H1 (cell line): Measurements from ENCODE around the gene YOD1. TPM values are rescaled to one million over a fixed set of nuclear protein-coding genes. Genes with fewer than 3 reads are reported as not detected.

Experiments used
- CTCF ChIP-seq, 3 experiments: IDR thresholded peaks; 1 replicate in 2 of 3; 2 replicates in 1 of 3; pipeline versions ENCODE4 v1.5.1 to v1.6.1; 2011; ENCODE audit warnings: low read length in 3 of 3, mild to moderate bottlenecking in 3 of 3, inconsistent platforms in 2 of 3, low read depth in 1 of 3, moderate library complexity in 1 of 3; ENCODE audit not compliant: insufficient read depth in 1 of 3; ENCODE audit errors: control extremely low read depth in 1 of 3
- EGR1 ChIP-seq: IDR thresholded peaks from 2 replicates; pipeline ENCODE4 v1.6.1; 2011; ENCODE audit warnings: low read depth, low read length, borderline replicate concordance
- GTF2F1 ChIP-seq: IDR thresholded peaks from 2 replicates; pipeline ENCODE4 v1.6.1; 2012; ENCODE audit warnings: low read depth, low read length, improper control_type of control experiment, borderline replicate concordance
- PHF8 ChIP-seq: fragments of 200-600 bp; sonication (generic); conservative IDR thresholded peaks from 2 replicates; pipeline ENCODE4 v1.7.1; 2012; ENCODE audit warnings: low read depth, mild to moderate bottlenecking, inconsistent platforms, low read length, moderate library complexity
- SP2 ChIP-seq: IDR thresholded peaks from 2 replicates; pipeline ENCODE4 v1.6.1; 2012; ENCODE audit warnings: mild to moderate bottlenecking, low read length, inconsistent platforms
- polyA plus RNA-seq, 7 experiments: library from polyadenylated mRNA; depleted of rRNA in 3 of 7; stranded (reverse) in 5 of 7; unstranded in 2 of 7; fragments of >200 nt in 5 of 7; fragments of 200-250 nt in 2 of 7; gene quantifications; 1 replicate in 5 of 7; 2 replicates in 1 of 7; 4 replicates in 1 of 7; pipeline versions ENCODE4 v1.2.1 to v1.2.3, GENCODE V29; 2011 to 2013; ENCODE audit warnings: missing spikeins in 2 of 7, mixed read lengths in 2 of 7
- total RNA-seq: library from RNA; stranded (reverse); fragmentation: NEBNext Ultra II Directional; extraction: Animal tissue kit (Norgen Biotek cat#: 25700); gene quantifications from 2 replicates; pipeline ENCODE4 v1.2.1, GENCODE V29; 2021
- TF ChIP-seq, protein P1 (sequence below): fragments of 300-600 bp; sonication (generic); IDR thresholded peaks from 2 replicates; pipeline ENCODE4 v1.7.1; 2012; ENCODE audit warnings: low read length, moderate library complexity, mild to moderate bottlenecking, inconsistent platforms; ENCODE audit not compliant: insufficient replicate concordance

YOD1 gene
- total and polyA plus RNA-seq, 2 of the 8 experiments (the other 6 are each of a cell fraction or from before 2014, with no cell fraction given): 1.9 to 11.8 TPM

- TF ChIP-seq, protein P1, sequence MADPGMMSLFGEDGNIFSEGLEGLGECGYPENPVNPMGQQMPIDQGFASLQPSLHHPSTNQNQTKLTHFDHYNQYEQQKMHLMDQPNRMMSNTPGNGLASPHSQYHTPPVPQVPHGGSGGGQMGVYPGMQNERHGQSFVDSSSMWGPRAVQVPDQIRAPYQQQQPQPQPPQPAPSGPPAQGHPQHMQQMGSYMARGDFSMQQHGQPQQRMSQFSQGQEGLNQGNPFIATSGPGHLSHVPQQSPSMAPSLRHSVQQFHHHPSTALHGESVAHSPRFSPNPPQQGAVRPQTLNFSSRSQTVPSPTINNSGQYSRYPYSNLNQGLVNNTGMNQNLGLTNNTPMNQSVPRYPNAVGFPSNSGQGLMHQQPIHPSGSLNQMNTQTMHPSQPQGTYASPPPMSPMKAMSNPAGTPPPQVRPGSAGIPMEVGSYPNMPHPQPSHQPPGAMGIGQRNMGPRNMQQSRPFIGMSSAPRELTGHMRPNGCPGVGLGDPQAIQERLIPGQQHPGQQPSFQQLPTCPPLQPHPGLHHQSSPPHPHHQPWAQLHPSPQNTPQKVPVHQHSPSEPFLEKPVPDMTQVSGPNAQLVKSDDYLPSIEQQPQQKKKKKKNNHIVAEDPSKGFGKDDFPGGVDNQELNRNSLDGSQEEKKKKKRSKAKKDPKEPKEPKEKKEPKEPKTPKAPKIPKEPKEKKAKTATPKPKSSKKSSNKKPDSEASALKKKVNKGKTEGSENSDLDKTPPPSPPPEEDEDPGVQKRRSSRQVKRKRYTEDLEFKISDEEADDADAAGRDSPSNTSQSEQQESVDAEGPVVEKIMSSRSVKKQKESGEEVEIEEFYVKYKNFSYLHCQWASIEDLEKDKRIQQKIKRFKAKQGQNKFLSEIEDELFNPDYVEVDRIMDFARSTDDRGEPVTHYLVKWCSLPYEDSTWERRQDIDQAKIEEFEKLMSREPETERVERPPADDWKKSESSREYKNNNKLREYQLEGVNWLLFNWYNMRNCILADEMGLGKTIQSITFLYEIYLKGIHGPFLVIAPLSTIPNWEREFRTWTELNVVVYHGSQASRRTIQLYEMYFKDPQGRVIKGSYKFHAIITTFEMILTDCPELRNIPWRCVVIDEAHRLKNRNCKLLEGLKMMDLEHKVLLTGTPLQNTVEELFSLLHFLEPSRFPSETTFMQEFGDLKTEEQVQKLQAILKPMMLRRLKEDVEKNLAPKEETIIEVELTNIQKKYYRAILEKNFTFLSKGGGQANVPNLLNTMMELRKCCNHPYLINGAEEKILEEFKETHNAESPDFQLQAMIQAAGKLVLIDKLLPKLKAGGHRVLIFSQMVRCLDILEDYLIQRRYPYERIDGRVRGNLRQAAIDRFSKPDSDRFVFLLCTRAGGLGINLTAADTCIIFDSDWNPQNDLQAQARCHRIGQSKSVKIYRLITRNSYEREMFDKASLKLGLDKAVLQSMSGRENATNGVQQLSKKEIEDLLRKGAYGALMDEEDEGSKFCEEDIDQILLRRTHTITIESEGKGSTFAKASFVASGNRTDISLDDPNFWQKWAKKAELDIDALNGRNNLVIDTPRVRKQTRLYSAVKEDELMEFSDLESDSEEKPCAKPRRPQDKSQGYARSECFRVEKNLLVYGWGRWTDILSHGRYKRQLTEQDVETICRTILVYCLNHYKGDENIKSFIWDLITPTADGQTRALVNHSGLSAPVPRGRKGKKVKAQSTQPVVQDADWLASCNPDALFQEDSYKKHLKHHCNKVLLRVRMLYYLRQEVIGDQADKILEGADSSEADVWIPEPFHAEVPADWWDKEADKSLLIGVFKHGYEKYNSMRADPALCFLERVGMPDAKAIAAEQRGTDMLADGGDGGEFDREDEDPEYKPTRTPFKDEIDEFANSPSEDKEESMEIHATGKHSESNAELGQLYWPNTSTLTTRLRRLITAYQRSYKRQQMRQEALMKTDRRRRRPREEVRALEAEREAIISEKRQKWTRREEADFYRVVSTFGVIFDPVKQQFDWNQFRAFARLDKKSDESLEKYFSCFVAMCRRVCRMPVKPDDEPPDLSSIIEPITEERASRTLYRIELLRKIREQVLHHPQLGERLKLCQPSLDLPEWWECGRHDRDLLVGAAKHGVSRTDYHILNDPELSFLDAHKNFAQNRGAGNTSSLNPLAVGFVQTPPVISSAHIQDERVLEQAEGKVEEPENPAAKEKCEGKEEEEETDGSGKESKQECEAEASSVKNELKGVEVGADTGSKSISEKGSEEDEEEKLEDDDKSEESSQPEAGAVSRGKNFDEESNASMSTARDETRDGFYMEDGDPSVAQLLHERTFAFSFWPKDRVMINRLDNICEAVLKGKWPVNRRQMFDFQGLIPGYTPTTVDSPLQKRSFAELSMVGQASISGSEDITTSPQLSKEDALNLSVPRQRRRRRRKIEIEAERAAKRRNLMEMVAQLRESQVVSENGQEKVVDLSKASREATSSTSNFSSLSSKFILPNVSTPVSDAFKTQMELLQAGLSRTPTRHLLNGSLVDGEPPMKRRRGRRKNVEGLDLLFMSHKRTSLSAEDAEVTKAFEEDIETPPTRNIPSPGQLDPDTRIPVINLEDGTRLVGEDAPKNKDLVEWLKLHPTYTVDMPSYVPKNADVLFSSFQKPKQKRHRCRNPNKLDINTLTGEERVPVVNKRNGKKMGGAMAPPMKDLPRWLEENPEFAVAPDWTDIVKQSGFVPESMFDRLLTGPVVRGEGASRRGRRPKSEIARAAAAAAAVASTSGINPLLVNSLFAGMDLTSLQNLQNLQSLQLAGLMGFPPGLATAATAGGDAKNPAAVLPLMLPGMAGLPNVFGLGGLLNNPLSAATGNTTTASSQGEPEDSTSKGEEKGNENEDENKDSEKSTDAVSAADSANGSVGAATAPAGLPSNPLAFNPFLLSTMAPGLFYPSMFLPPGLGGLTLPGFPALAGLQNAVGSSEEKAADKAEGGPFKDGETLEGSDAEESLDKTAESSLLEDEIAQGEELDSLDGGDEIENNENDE: no peak
- no peak for TF ChIP-seq CTCF (IDR thresholded peaks at IDR 0.05; ENCODE audit: control extremely low read depth in 1 of 3, insufficient read depth in 1 of 3, low read depth in 1 of 3, low read length in 3 of 3)
- no peak for TF ChIP-seq SP2
- TF ChIP-seq GTF2F1: no peak
- TF ChIP-seq PHF8: no peak
- no peak for TF ChIP-seq EGR1
These were observed 23.1 kb downstream of the YOD1 start (continued) for GRCh38 chr1:207027921-207028320.
